LNCAP (cell line): ENCODE results near the gene STXBP1.

Experiments used
- CTCF ChIP-seq: fragments of 450-650 bp; IDR thresholded peaks from 2 replicates; pipeline ENCODE4 v1.5.1; 2017; ENCODE audit warnings: mild to moderate bottlenecking

The STXBP1 gene

GRCh38 chr9:127729522-127730256, 117.6 kb downstream of the STXBP1 start:
- TF ChIP-seq CTCF = no peak

DNA sequence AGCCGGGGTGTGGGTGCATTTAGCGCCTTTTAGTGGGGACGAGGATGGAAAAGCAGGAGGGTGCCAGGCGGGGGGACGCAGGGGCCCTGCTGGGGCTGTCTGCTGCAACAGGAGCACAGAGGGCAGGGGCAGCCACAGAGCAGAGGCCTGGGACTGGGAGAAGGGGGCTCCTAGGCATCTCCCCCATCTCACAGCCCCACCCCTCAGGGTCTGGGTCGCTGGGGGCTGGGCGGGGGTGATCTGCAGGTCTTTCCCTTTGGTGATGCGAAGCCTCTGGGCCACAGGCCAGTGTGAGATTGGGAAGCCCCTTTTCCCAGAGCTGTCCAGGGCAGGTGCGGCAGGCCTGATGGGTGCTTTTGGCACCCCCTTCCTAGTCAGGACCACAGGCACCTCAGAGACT, 118.2 kb downstream of the STXBP1 start:
- TF ChIP-seq CTCF = no peak

GRCh38 chr9:127730799-127731410, 118.8 kb downstream of the STXBP1 start:
- TF ChIP-seq CTCF = no peak

DNA sequence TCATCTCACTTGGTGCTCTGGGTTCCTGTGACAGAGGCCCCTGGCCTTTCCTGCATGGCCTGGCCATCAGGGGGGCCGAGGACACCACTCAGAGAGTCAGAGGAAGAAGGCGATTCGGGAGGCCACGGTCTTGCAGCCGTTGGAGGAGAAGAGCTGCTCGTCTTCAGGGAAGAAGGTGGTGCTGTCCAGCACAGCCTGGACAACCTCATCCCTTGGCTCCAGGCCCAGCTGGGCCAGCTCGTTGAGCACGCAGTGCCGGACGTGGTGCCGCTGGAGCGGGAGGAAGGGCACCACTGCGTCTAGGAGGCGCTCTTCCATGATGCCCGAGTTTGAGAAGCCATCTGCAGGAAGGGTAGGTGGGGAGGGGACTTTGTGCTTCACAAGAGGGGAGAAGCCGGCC, 119.9 kb downstream of the STXBP1 start:
- TF ChIP-seq CTCF = no peak

DNA sequence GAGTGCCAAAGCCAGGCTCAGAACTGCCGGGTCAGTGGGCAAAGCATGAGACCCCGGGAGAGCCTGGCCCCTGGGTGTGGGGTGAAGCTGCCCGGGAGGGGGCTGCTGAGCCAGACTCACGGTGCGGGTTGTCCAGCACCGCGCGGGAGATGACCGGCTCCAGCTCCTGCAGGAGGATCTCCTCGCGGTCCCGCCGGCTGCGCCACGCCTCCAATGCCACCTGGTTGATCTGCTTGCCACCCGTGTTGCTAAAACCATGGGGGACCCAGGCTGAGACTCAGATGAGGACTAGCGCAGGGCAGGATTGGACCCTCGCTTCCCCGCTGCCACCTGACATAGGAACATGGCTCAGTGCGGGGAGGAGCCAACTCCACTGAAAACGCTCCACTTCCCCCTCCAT, 120.4 kb downstream of the STXBP1 start:
- TF ChIP-seq CTCF = no peak

DNA sequence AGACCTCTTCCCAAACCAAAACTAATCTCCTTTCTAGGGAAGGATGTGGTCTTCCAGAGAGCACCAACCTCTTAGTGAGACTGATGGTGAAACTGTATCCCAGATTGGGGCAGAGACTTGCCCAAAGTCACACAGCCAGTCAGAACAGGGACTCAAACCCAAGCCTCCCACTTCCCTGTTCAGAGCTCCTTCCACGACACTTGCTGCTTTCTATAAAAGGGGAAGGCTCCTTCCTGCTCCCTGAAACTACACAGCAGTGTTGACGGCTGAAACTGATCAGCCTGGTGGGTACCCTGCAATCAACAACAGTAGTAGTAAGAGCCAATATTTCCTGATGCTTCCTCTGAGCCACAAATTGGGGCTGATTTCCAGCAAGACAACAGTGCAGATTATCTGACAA, 121.5 kb downstream of the STXBP1 start:
- TF ChIP-seq CTCF = no peak

DNA sequence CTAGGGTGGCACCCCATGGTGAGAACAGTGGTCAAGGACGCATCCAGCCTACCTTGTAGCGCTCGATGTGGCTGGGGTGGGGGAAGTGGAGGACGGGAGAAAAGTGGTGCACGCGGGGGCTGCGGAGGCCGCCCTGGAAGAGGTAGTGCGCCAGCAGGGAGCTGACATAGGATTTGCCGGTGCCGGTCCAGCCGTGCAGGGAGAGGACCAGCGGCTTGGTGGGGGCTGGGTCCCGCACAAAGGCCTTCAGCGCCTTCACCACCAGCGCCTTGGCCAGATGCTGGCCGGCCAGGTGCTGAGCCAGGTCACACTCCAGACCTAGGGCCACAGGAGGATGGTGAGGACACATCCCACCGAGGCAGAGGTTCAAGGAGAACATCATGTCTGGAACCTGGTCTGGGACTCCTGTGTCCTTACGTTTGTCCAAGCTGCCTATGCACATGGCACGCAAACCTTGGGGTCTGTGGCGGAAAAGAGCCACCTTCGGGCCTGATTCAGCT, 122.2 kb downstream of the STXBP1 start:
- peak; percentile 91 for TF ChIP-seq CTCF
